H1 (cell line): ENCODE measurements around the gene SBNO2. TPM values are rescaled to one million over a fixed set of nuclear protein-coding genes. Genes with fewer than 3 reads are reported as not detected.

Experiments
- CTCF ChIP-seq, 3 experiments: IDR thresholded peaks; 1 replicate in 2 of 3; 2 replicates in 1 of 3; pipeline versions ENCODE4 v1.5.1 to v1.6.1; 2011; ENCODE audit warnings: low read length in 3 of 3, mild to moderate bottlenecking in 3 of 3, inconsistent platforms in 2 of 3, low read depth in 1 of 3, moderate library complexity in 1 of 3; ENCODE audit not compliant: insufficient read depth in 1 of 3; ENCODE audit errors: control extremely low read depth in 1 of 3
- polyA plus RNA-seq, 7 experiments: library from polyadenylated mRNA; depleted of rRNA in 3 of 7; stranded (reverse) in 5 of 7; unstranded in 2 of 7; fragments of >200 nt in 5 of 7; fragments of 200-250 nt in 2 of 7; gene quantifications; 1 replicate in 5 of 7; 2 replicates in 1 of 7; 4 replicates in 1 of 7; pipeline versions ENCODE4 v1.2.1 to v1.2.3, GENCODE V29; 2011 to 2013; ENCODE audit warnings: missing spikeins in 2 of 7, mixed read lengths in 2 of 7
- total RNA-seq: library from RNA; stranded (reverse); fragmentation: NEBNext Ultra II Directional; extraction: Animal tissue kit (Norgen Biotek cat#: 25700); gene quantifications from 2 replicates; pipeline ENCODE4 v1.2.1, GENCODE V29; 2021

SBNO2 gene
- total and polyA plus RNA-seq, 2 of the 8 experiments (the other 6 are each of a cell fraction or from before 2014, with no cell fraction given): 12.2 to 31.4 TPM

GRCh38 chr19:1216756-1217155 lies 42.7 kb upstream of the SBNO2 start (continued):
- TF ChIP-seq CTCF (IDR thresholded peaks at IDR 0.05; ENCODE audit: control extremely low read depth in 1 of 3, insufficient read depth in 1 of 3, low read depth in 1 of 3, low read length in 3 of 3): no peak
